Choroid plexus epithelial cell (primary cell): Measurements from ENCODE around the gene HLA-B.
"Not testable (repeated sequence)": the region's sequence is repeated elsewhere in the genome, so short reads cannot be mapped to it uniquely, and the experiment has no call there.

Experiments used
- DNase-seq: peaks from one replicate; pipeline ENCODE4 v3.0.0-alpha.2; 2010; ENCODE audit warnings: low read depth
- H3K4me3 ChIP-seq: 2 replicates; pipeline ENCODE4 v1.5.1; 2011; ENCODE audit warnings: low read depth, mild to moderate bottlenecking, control low read depth, low read length, moderate library complexity
- CTCF ChIP-seq: conservative IDR thresholded peaks from 2 replicates; pipeline ENCODE4 v1.5.1; 2011; ENCODE audit warnings: low read depth, mild to moderate bottlenecking, control low read depth, inconsistent platforms, low read length, moderate library complexity

Gene HLA-B

GRCh38 chr6:31400467-31401289, 43.7 kb upstream of the HLA-B start:
- peak overlapping the region; percentile 78 for H3K4me3 ChIP-seq
- no peak for TF ChIP-seq CTCF
- peak; percentile 48 for DNase-seq

GRCh38 chr6:31399589-31400466, 42.8 kb upstream of the HLA-B start:
- DNase-seq, result peak; percentile 88
- peak; percentile 94 for TF ChIP-seq CTCF
- peak overlapping the region; percentile 78 for H3K4me3 ChIP-seq

GRCh38 chr6:31397901-31398525, 41.0 kb upstream of the HLA-B start:
- no peak overlapping the region for H3K4me3 ChIP-seq
- no peak for TF ChIP-seq CTCF
- no peak for DNase-seq

- not testable (repeated sequence) for H3K4me3 ChIP-seq, DNase-seq
These were observed 40.1 kb upstream of the HLA-B start for GRCh38 chr6:31397153-31397499.

GRCh38 chr6:31396422-31397152, 39.6 kb upstream of the HLA-B start:
- DNase-seq, result peak; percentile 88
- no peak overlapping the region for H3K4me3 ChIP-seq
- peak; percentile 87 for TF ChIP-seq CTCF

- no peak overlapping the region for H3K4me3 ChIP-seq
- DNase-seq, result no peak
These were observed 38.9 kb upstream of the HLA-B start for GRCh38 chr6:31395832-31396231.

More at GRCh38 chr6:31395832-31396231, 38.9 kb upstream of the HLA-B start:
- no peak for TF ChIP-seq CTCF
